GM12878 (cell line): ENCODE data around the gene CDH16. TPM values are rescaled to one million over a fixed set of nuclear protein-coding genes. Genes with fewer than 3 reads are reported as not detected.

Experiments
- CBX5 ChIP-seq: sonication (generic); IDR thresholded peaks from 2 replicates; pipeline ENCODE4 v1.6.1; 2016; ENCODE audit warnings: low read depth, moderate library complexity, mild to moderate bottlenecking, inconsistent platforms
- CTCF ChIP-seq, 3 experiments: IDR thresholded peaks in 2 of 3; conservative IDR thresholded peaks in 1 of 3; 2 replicates each; pipeline ENCODE4 v1.5.1; 2011; ENCODE audit warnings: low read depth in 3 of 3, low read length in 3 of 3, mild to moderate bottlenecking in 3 of 3, control low read depth in 2 of 3, moderate library complexity in 2 of 3, inconsistent platforms in 1 of 3, mixed read lengths in 1 of 3; ENCODE audit not compliant: control insufficient read depth in 2 of 3, insufficient read depth in 1 of 3; ENCODE audit errors: extremely low read depth in 1 of 3
- HSF1 ChIP-seq: fragments of 150-350 bp; IDR thresholded peaks from 2 replicates; pipeline ENCODE4 v1.6.1; 2014; ENCODE audit warnings: mild to moderate bottlenecking, low read depth, low read length
- IRF5 ChIP-seq: fragments of 450-650 bp; IDR thresholded peaks from 2 replicates; pipeline ENCODE4 v1.6.1; 2017; ENCODE audit warnings: borderline replicate concordance
- JUND ChIP-seq: IDR thresholded peaks from 2 replicates; pipeline ENCODE4 v1.6.1; 2012; ENCODE audit warnings: low read depth, mild to moderate bottlenecking, low read length, improper control_type of control experiment, moderate library complexity
- PRDM15 ChIP-seq: fragments of 450-650 bp; formaldehyde crosslinking; IDR thresholded peaks from 2 replicates; pipeline ENCODE4 v1.4.0; 2020; ENCODE audit warnings: mild to moderate bottlenecking, moderate library complexity
- STAT3 ChIP-seq: IDR thresholded peaks from 2 replicates; pipeline ENCODE4 v1.6.1; 2011; ENCODE audit warnings: low read depth, low read length, improper control_type of control experiment
- polyA plus RNA-seq, 11 experiments: library from polyadenylated mRNA; depleted of rRNA in 4 of 11; unstranded in 6 of 11; stranded (reverse) in 5 of 11; fragments of >200 nt; fragmentation: Nextera tagmentation in 4 of 11; fragmentation: Illumina TruSeq in 1 of 11; extraction: Ambion mirVana in 4 of 11; extraction: Trizol in 1 of 11; gene quantifications; 1 replicate in 1 of 11; 2 replicates in 10 of 11; pipeline versions ENCODE4 v1.2.1 to v1.2.3, GENCODE V29; 2011 to 2016; ENCODE audit warnings: inconsistent platforms in 2 of 11, missing spikeins in 2 of 11, low read depth in 1 of 11
- total RNA-seq, 4 experiments: library from RNA; depleted of rRNA in 3 of 4; stranded (reverse); fragments of >200 nt in 3 of 4; fragmentation: Illumina TruSeq in 1 of 4; extraction: Trizol in 1 of 4; gene quantifications; 2 replicates each; pipeline versions ENCODE4 v1.2.1 to v1.2.3, GENCODE V29; 2013 to 2021

The CDH16 gene
- total and polyA plus RNA-seq, 10 of the 15 experiments (the other 5 are each of a cell fraction or from before 2014, with no cell fraction given), result 0.05 TPM; not detected in 9

- TF ChIP-seq STAT3 (no peak), CBX5 (no peak), PRDM15 (CRISPR knock-in tag) (no peak), IRF5 (no peak), CTCF (IDR thresholded peaks at IDR 0.05 in 2 of 3, conservative IDR thresholded peaks at IDR 0.05 in 1 of 3; ENCODE audit: control insufficient read depth in 2 of 3, extremely low read depth in 1 of 3, insufficient read depth in 1 of 3, low read depth in 3 of 3, low read length in 3 of 3) (no peak), JUND (no peak), HSF1 (no peak)
Measured at GRCh38 chr16:66869424-66869823, 49.3 kb downstream of the CDH16 start (continued).
